Right cardiac atrium (tissue), 5 donors: ENCODE results near the gene IGSF3. TPM values are rescaled to one million over a fixed set of nuclear protein-coding genes. Genes with fewer than 3 reads are reported as not detected.

Experiments used
- ATAC-seq, 2 donors: fragments of 200-7000 bp; cut with Tn5 transposase; one replicate each; pipeline versions ENCODE4 v1.8.0 to v1.9.1; 2020; ENCODE audit warnings: moderate library complexity in 2 of 2, mild to moderate bottlenecking in 1 of 2
- DNase-seq, 3 donors: peaks; one replicate each; pipeline ENCODE4 v3.0.0-alpha.2; 2020
- H3K27ac ChIP-seq: one replicate; pipeline ENCODE4 v1.5.1; 2013; ENCODE audit warnings: mild to moderate bottlenecking, low read length, control low read depth, moderate library complexity
- H3K27me3 ChIP-seq: one replicate; pipeline ENCODE4 v1.6.1; 2013; ENCODE audit not compliant: control insufficient read depth, insufficient read depth
- H3K4me1 ChIP-seq: one replicate; pipeline ENCODE4 v1.6.1; 2013; ENCODE audit warnings: low read length; ENCODE audit not compliant: control insufficient read depth, insufficient read depth
- H3K4me3 ChIP-seq: one replicate; pipeline ENCODE4 v1.5.1; 2013; ENCODE audit warnings: low read length, control low read depth
- H3K9me3 ChIP-seq: one replicate; pipeline ENCODE4 v1.6.1; 2013; ENCODE audit warnings: low read length; ENCODE audit not compliant: control insufficient read depth
- WGBS: extraction: QIAGEN DNeasy Blood & Tissue Kit; methylation state at CpG from one replicate; pipeline ENCODE4 v1.1.7; 2013; 5-methylcytosine and 5-hydroxymethylcytosine counted together
- intact Hi-C, 4 donors: fragments of 100-400 bp; cut with DNase I; formaldehyde crosslinking; loops; one replicate each; pipeline versions ENCODE4 v1.11.0 to v1.14.0; 2022 to 2023
- polyA plus RNA-seq: library from polyadenylated mRNA; stranded (reverse); fragments of 200-250 nt; gene quantifications from one replicate; pipeline ENCODE4 v1.2.3, GENCODE V29; 2013
- total RNA-seq, 4 donors: library from RNA; stranded (reverse); fragmentation: NEBNext Ultra II Directional; extraction: Animal tissue kit (Norgen Biotek cat#: 25700); gene quantifications; one replicate each; pipeline ENCODE4 v1.2.1, GENCODE V29; 2021
- donor health status: healthy with polysubstance abuse.
- donor health status: DM: no; HTN: yes; CAD: no.
- donor health status: DM: no; HTN: no; CAD: no.
- donor health status: DM: no; HTN: yes; CAD: no; lungs with severe emphysema.
- donor health status: DM: yes; HTN: yes; CAD: no.

Gene IGSF3
- total and polyA plus RNA-seq, 5 donors, result 5.0 to 15.5 (median 13.0) TPM

DNA sequence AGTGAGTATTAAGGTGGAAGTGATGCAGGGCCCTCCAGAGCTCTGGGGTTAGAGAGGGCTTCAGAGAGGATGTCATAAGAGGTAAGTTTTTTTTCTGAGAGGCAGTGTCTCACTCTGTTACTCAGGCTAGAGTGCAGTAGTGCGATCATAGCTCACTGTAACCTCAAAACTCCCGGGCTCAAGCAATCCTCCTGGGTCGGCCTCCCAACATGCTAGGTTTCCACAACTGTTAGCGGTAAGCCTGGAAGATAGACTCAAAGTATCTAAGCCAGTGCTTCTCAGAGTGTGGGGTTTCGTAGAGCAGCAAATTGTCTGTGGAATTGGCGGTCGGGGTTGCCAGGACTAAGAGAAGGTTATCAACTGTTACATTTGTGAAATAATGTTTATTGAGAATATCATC is 18.6 kb upstream of the IGSF3 start:
- ATAC-seq (no peak), DNase-seq (no peak)
- Histone ChIP-seq H3K4me3 (no peak overlapping the region), H3K9me3 (no peaks in the 10 kb centered on the region), H3K4me1 (no peaks in the 10 kb centered on the region), H3K27ac (no peak overlapping the region), H3K27me3 (no peaks in the 10 kb centered on the region)
- intact Hi-C loops, result no loop called here
- WGBS, result 95% methylated on average over 7 of the region's 7 CpGs

DNA sequence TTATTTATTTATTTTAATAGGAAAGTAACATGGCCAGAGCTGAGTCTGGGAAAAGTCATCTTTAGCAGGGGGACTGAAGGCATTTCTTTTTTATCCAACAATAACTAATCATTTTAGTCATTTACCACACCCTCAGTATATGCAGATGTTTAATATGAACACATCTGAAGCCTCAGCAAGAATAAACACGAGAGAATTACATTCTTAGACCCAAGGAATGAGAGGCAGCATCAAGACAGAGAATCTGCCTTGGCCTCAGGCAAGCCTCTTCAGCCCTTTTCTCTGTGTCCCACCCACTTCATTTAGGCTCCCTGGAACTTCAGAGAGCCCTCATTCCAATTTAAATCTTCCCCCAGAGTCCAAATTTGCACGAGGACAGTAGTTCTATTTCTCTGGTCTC is 17.0 kb upstream of the IGSF3 start:
- intact Hi-C loops, result no loop called here
- ATAC-seq, result no peak
- H3K9me3 ChIP-seq, result no peaks in the 10 kb centered on the region
- H3K27me3 ChIP-seq, result no peaks in the 10 kb centered on the region
- H3K27ac ChIP-seq, result no peak overlapping the region
- no peak overlapping the region for H3K4me3 ChIP-seq
- no peak for DNase-seq
- 70% methylated on average over 2 of the region's 2 CpGs for WGBS
- no peaks in the 10 kb centered on the region for H3K4me1 ChIP-seq

DNA sequence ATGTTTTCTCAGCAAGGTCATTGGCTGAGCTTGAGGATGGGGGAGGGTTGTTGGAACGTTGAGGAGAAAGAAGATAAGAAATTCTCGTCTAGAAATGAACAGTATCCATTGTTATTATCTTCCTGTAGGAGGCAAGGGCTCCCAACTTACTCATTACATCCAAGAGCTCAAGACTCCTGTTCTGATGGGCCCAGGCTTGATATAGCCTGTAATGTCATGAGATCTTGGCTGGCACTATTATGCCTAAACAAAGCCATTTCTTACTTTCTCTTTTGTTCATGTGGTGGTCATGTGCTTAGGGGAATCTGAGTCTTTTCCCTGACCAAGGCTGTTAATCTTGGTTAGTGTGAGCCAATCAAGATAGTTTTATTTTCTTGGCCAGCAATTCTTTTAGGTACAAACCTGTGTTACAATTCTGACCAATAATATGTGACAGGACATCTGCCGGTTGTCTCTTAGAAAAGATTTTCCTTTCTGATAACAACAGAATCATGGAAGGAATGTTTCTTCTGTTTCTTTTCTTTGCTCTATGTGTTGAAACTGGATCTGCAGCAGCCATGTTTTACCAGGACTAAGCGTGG is 15.2 kb upstream of the IGSF3 start:
- no peak overlapping the region for H3K27ac ChIP-seq
- intact Hi-C loops, result no loop called here
- H3K9me3 ChIP-seq, result no peaks in the 10 kb centered on the region
- H3K4me3 ChIP-seq, result no peak overlapping the region
- no peaks in the 10 kb centered on the region for H3K27me3 ChIP-seq
- ATAC-seq (no peak), DNase-seq (no peak)
- no peaks in the 10 kb centered on the region for H3K4me1 ChIP-seq
- WGBS, result 52% methylated on average over 4 of the region's 4 CpGs

DNA sequence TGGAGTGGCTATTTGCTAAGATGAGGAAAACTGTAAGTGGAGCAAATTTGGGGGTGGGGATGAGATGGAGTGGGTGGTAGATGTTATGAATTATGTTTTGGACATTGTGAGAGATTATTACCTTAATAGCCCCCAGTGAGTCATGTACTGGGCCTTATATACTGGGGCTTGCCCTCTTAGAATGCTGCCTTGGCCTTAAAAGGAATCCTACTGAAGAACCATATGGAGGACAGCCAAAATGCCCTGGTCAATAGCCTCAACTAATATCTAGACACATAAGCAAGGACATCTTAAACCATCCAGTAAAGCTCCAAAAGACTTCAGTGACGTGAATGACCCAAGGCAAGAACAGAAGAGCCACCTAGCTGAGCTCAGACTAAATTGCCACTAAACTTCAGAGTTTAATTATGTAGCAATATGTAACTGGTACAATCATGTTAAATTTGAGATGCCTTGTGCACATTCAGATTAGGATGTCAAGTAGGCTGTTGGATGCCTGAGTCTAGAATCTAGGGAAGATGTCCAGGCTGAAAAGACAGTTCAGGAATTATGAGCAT is 13.9 kb upstream of the IGSF3 start:
- DNase-seq, result no peak
- no peak overlapping the region for H3K27ac ChIP-seq
- H3K9me3 ChIP-seq, result no peaks in the 10 kb centered on the region
- 91% methylated on average over 1 of the region's 1 CpG for WGBS
- H3K4me3 ChIP-seq, result no peak overlapping the region
- no peaks in the 10 kb centered on the region for H3K27me3 ChIP-seq
- intact Hi-C loops, result no loop called here
- no peaks in the 10 kb centered on the region for H3K4me1 ChIP-seq
- no peak for ATAC-seq

DNA sequence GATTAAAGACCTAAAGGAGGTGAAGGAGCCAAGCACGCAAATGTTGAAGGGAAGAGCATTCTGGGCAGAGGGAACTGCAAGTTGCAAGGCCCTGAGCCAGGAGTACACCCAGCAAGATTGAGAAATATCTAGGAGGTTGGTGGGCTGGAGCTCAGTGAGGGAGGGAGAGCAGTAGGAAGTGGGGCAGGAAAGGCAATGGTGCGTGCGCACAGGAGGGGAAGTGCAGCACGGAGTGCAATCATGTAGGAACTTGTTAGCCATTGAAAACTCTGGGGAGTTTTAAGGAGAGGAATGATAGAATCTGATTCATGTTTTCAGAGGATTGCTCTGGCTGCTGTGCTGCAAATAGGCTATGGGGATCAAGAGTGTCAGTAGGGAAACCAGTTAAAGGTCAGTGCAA is 13.2 kb upstream of the IGSF3 start:
- WGBS, result 66% methylated on average over 4 of the region's 4 CpGs
- intact Hi-C loops, result no loop called here

DNA sequence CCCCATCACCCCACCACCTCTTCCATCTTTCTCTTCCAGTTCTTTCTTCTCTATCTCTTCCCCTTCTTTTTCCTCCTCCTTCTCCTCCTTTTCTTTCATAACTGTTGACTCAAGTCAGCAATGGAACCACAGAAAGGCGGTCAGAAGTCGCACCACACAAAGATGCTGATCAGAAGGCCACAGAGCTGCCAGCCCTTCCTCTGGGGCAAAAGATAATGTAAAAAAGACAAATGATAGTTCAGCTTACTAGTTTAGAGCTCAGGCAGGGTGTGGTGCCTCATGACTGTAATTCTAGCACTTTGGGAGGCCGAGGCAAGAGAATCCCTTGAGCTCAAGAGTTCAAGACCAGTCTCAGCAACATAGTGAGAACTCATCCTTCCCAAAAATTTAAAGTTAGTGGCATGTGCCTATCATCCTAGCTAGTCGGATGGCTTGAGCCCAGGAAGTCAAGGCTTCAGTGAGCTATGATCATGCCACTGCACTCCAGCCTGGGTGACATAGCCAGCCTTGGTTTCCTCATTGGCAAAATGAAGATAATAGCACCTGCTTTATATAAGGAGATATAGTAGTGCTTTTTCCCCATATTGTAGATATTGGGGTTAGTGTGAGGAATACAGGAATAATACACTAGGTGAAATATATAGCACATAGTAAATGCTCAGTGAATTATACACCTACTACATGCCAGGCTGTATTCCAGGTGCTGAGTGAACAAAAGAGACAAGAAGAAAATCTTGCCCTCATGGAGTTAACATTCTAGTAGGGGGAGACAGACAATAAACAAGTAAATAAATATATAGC is 12.5 kb upstream of the IGSF3 start:
- no peaks in the 10 kb centered on the region for H3K4me1 ChIP-seq
- H3K27me3 ChIP-seq, result no peaks in the 10 kb centered on the region
- intact Hi-C loops, result loop anchor here in 2 of 4 donors (10.0 kb wide), 1 partner anchor 105 kb away; the partner anchor contains the start of gene CD58 (in 2 of the 2)
- H3K9me3 ChIP-seq, result no peaks in the 10 kb centered on the region
- DNase-seq, result no peak
- WGBS, result 88% methylated on average over 4 of the region's 4 CpGs
- no peak overlapping the region for H3K27ac ChIP-seq
- ATAC-seq, result no peak
- no peak overlapping the region for H3K4me3 ChIP-seq

More for the DNA sequence above, 13.2 kb upstream of the IGSF3 start:
- ATAC-seq (peak in 1 of 2 donors; percentile 43), DNase-seq (peak in 1 of 3 donors; percentile 59)
- no peaks in the 10 kb centered on the region for H3K27me3 ChIP-seq
- H3K4me3 ChIP-seq, result no peak overlapping the region
- H3K27ac ChIP-seq, result no peak overlapping the region
- no peaks in the 10 kb centered on the region for H3K9me3 ChIP-seq
- no peaks in the 10 kb centered on the region for H3K4me1 ChIP-seq

DNA sequence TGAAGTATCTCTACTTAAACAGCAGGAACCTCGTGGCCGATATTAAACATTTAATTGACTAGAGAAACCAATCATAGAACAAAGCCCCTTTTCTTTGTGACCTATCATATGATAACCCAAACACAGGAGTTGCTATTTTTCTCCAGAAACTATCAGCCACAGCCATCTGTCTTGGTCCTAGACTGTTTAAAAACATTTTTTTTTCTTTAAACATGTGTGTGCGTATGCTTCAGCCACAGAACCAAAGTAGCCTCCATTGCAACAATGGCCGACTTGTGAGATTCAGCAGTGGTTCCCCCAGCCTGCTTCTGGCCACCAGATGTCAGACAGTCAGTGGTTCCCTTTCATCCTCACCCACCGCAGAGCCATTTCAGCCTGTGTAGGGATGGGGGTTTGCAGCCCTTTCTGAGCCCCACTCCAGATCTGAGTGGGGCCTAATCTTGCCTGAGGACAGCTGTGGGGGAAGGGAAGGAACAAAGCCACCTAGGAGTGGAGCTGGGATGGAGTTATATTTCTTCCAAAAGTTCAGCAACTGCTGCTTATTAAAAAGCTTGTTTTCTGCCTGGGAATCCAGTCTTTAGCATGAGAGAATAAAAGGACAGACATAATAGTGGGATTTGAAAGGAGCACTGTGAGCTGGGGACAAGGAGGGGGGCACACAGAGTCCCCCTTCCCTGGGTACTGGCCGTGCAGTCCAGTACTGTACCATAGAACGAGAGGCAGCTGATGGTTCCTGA is 11.7 kb upstream of the IGSF3 start:
- intact Hi-C loops, result loop anchor here in 2 of 4 donors (10.0 kb wide), 1 partner anchor 104 kb away; the partner anchor contains the start of gene CD58 (in 2 of the 2)

DNA sequence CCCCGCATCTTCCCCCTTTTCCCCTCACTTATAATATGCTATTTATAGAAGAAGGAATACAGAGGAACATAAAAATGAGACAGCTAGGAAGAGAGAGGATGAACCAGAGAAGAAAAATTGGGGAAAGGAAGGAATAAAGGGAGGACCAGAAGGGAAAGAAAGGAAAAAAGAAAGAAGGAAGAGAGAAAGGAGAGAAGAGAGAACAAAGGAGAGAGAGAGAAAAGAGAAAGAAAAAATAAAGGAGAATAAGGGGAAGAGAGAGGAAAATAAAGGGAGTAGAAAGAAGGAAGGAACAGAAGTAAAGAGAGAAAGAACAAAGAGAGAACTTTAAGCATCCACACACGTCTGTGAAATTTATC is 11.2 kb upstream of the IGSF3 start:
- H3K27ac ChIP-seq, result no peak overlapping the region
- intact Hi-C loops, result loop anchor here in 2 of 4 donors (10.0 kb wide), 1 partner anchor 104 kb away; the partner anchor contains the start of gene CD58 (in 2 of the 2)
- H3K9me3 ChIP-seq, result no peaks in the 10 kb centered on the region
- H3K27me3 ChIP-seq, result no peaks in the 10 kb centered on the region
- DNase-seq, result no peak
- H3K4me1 ChIP-seq, result no peaks in the 10 kb centered on the region
- no peak overlapping the region for H3K4me3 ChIP-seq
- WGBS, result 63% methylated on average over 2 of the region's 2 CpGs
- no peak for ATAC-seq

More for the DNA sequence above, 11.7 kb upstream of the IGSF3 start:
- Histone ChIP-seq H3K4me1 (no peaks in the 10 kb centered on the region), H3K4me3 (no peak overlapping the region), H3K27me3 (no peaks in the 10 kb centered on the region), H3K27ac (no peak overlapping the region), H3K9me3 (no peaks in the 10 kb centered on the region)
- ATAC-seq, result no peak
- WGBS, result 71% methylated on average over 7 of the region's 7 CpGs
- no peak for DNase-seq

DNA sequence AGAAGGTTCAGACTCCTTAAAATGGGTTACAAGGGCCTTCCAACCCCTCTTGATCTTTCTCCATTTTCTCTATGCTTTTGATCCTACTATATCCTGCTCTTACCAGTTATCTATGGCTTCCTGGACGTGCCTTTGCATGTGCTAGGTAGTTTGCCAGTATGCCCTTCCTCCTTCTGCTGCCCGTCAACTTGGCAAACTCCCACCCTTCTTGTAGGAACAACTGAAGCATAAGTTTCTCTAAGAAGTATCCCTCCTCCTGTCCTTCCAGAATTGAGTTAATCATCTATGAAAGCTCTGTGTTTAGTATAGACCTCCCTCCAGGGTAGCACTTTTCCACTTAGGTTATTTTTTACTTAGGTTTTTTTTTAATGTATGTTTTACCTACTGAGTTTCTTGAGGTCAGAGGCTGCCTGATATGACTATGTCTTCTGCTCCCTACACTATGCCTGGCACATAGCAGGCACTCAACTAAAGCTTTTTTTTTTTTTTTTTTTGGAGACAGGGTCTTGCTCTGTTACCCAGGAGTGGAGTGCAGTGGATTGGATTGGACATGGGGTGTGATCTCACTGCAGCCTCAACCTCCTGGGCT is 10.0 kb upstream of the IGSF3 start:
- H3K9me3 ChIP-seq, result no peaks in the 10 kb centered on the region
- intact Hi-C loops, result loop anchor here in 2 of 4 donors (10.0 kb wide), 1 partner anchor 103 kb away; the partner anchor contains the start of gene CD58 (in 2 of the 2)
- WGBS, result 78% methylated on average over 2 of the region's 2 CpGs
- no peaks in the 10 kb centered on the region for H3K4me1 ChIP-seq
- H3K4me3 ChIP-seq, result no peak overlapping the region
- no peak for ATAC-seq
- DNase-seq, result no peak
- no peaks in the 10 kb centered on the region for H3K27me3 ChIP-seq
- H3K27ac ChIP-seq, result no peak overlapping the region

DNA sequence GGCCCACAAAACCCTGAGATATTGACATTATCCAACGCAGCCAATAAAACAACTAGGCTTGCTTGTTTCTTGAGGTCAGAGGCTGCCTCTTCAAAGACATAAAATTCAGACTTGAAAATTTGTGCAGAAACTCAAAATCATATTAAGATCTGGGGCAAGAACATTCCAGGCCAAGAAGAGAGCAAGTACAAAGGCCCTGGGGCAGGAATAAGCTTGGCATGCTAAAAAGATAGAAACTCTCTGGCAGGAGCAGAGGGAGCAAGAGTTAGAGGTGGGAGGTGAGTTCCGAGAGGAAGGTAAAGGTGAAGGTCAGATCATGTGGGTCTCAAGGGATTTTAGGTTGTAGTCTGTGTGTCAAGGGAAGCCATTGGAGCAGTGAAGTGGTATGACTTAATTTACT is 8.8 kb upstream of the IGSF3 start:
- no peaks in the 10 kb centered on the region for H3K4me1 ChIP-seq
- ATAC-seq (no peak), DNase-seq (no peak)
- H3K9me3 ChIP-seq, result no peaks in the 10 kb centered on the region
- no peak overlapping the region for H3K27ac ChIP-seq
- WGBS, result 92% methylated on average over 2 of the region's 2 CpGs
- no peaks in the 10 kb centered on the region for H3K27me3 ChIP-seq
- intact Hi-C loops, result loop anchor here in 2 of 4 donors (10.0 kb wide), 1 partner anchor 101 kb away; the partner anchor contains the start of gene CD58 (in 2 of the 2)
- H3K4me3 ChIP-seq, result no peak overlapping the region
